ENCODE results near the gene SFXN5. TPM values are rescaled to one million over a fixed set of nuclear protein-coding genes. Genes with fewer than 3 reads are reported as not detected.

The SFXN5 gene
- polyA plus RNA-seq, 1 donor (not counting 4 experiments of a cell fraction or from before 2014, with no cell fraction given), result 6.3 TPM

GRCh38 chr2:73091164-73091563 is 19.7 kb upstream of the SFXN5 start:
- Histone ChIP-seq H3K27me3 (ENCODE audit: control insufficient read depth, extremely low read depth, insufficient read depth, low read length) (no peaks in the 10 kb centered on the region), H3K4me1 (ENCODE audit: control insufficient read depth, extremely low read depth, insufficient read depth, low read length) (peaks cover 27% of the 10 kb centered on the region), H3K79me2 (ENCODE audit: control insufficient read depth, insufficient read depth, low read length) (peaks cover 90% of the 10 kb centered on the region), H3K9me1 (ENCODE audit: control insufficient read depth, extremely low read depth, insufficient read depth, low read length) (peaks cover 20% of the 10 kb centered on the region), H2AFZ (ENCODE audit: control insufficient read depth, low read length) (no peak overlapping the region), H3K9ac (ENCODE audit: control insufficient read depth, extremely low read depth, insufficient read depth, low read length) (no peak overlapping the region), H4K20me1 (ENCODE audit: control insufficient read depth, extremely low read depth, insufficient read depth, low read length) (peaks cover 4% of the 10 kb centered on the region), H3K27ac (ENCODE audit: control insufficient read depth, insufficient read depth, low read length) (no peak overlapping the region), H3K9me3 (ENCODE audit: control insufficient read depth, low read depth, low read length) (no peaks in the 10 kb centered on the region), H3K4me2 (ENCODE audit: control insufficient read depth, extremely low read depth, insufficient read depth, low read depth, low read length) (no peak overlapping the region), H3K4me3 (ENCODE audit: control insufficient read depth in 2 of 3, extremely low read depth in 1 of 3, insufficient read depth in 2 of 3, low read depth in 1 of 3, low read length in 3 of 3) (no peak overlapping the region), H3K36me3 (ENCODE audit: control insufficient read depth in 2 of 2, extremely low read depth in 1 of 2, insufficient read depth in 2 of 2, low read length in 2 of 2) (peaks cover 17 to 21% of the 10 kb centered on the region in 2 experiments)
- dilution Hi-C loops (cut with MboI; ENCODE audit: extremely low pct_ligation_motif_present, low sequenced_read_pairs), result no loop called here
- FAIRE-seq (no peak), DNase-seq (ENCODE audit: low read depth, low spot score) (no peak)
- no peak for TF ChIP-seq CTCF (optimal IDR thresholded peaks at IDR 0.05 in 1 of 3, IDR thresholded peaks at IDR 0.05 in 1 of 3, conservative IDR thresholded peaks at IDR 0.05 in 1 of 3; ENCODE audit: extremely low read depth in 1 of 3, insufficient read depth in 2 of 3, low read length in 3 of 3)
- TF ChIP-seq EZH2 (IDR thresholded peaks at IDR 0.05; ENCODE audit: low read length), result no peak

GRCh38 chr2:73089270-73090030 is 17.9 kb upstream of the SFXN5 start:
- FAIRE-seq (peak; percentile 90), DNase-seq (ENCODE audit: low read depth, low spot score) (peak; percentile 98)
- Histone ChIP-seq H3K4me3 (ENCODE audit: control insufficient read depth in 2 of 3, extremely low read depth in 1 of 3, insufficient read depth in 2 of 3, low read depth in 1 of 3, low read length in 3 of 3) (peak overlapping the region in 1 of 3 experiments; percentile 47), H4K20me1 (ENCODE audit: control insufficient read depth, extremely low read depth, insufficient read depth, low read length) (peaks cover 18% of the 10 kb centered on the region), H3K27ac (ENCODE audit: control insufficient read depth, insufficient read depth, low read length) (peak overlapping the region; percentile 93), H3K9me3 (ENCODE audit: control insufficient read depth, low read depth, low read length) (no peaks in the 10 kb centered on the region), H3K79me2 (ENCODE audit: control insufficient read depth, insufficient read depth, low read length) (peaks cover 89% of the 10 kb centered on the region), H3K36me3 (ENCODE audit: control insufficient read depth in 2 of 2, extremely low read depth in 1 of 2, insufficient read depth in 2 of 2, low read length in 2 of 2) (peaks cover 23 to 25% of the 10 kb centered on the region in 2 experiments), H3K4me2 (ENCODE audit: control insufficient read depth, extremely low read depth, insufficient read depth, low read depth, low read length) (peak overlapping the region; percentile 73), H3K9ac (ENCODE audit: control insufficient read depth, extremely low read depth, insufficient read depth, low read length) (peak overlapping the region; percentile 75), H3K4me1 (ENCODE audit: control insufficient read depth, extremely low read depth, insufficient read depth, low read length) (peaks cover 32% of the 10 kb centered on the region), H3K27me3 (ENCODE audit: control insufficient read depth, extremely low read depth, insufficient read depth, low read length) (no peaks in the 10 kb centered on the region), H2AFZ (ENCODE audit: control insufficient read depth, low read length) (peak overlapping the region; percentile 58), H3K9me1 (ENCODE audit: control insufficient read depth, extremely low read depth, insufficient read depth, low read length) (peaks cover 14% of the 10 kb centered on the region)
- no peak for TF ChIP-seq CTCF (optimal IDR thresholded peaks at IDR 0.05 in 1 of 3, IDR thresholded peaks at IDR 0.05 in 1 of 3, conservative IDR thresholded peaks at IDR 0.05 in 1 of 3; ENCODE audit: extremely low read depth in 1 of 3, insufficient read depth in 2 of 3, low read length in 3 of 3)
- dilution Hi-C loops (cut with MboI; ENCODE audit: extremely low pct_ligation_motif_present, low sequenced_read_pairs), result no loop called here
